ENCODE measurements around the gene LSP1. TPM values are rescaled to one million over a fixed set of nuclear protein-coding genes. Genes with fewer than 3 reads are reported as not detected.

The LSP1 gene
- total RNA-seq, 1 donor from 2014 or later = 301 TPM

GRCh38 chr11:1846453-1846932 lies 6.4 kb upstream of the LSP1 start:
- POLR2A ChIA-PET = interaction anchor here (0.8 to 1.4 kb wide), 3 partner anchors 30 to 36 kb away, joined by 4 read pairs; no protein-coding TSS in a partner anchor
- intact Hi-C loops (cut with micrococcal nuclease) = no loop called here

GRCh38 chr11:1847006-1847735 lies 5.7 kb upstream of the LSP1 start:
- TF ChIP-seq CTCF (IDR thresholded peaks at IDR 0.05) = no peak
- H3K4me1 Mint-ChIP-seq = peaks cover 92% of the 10 kb centered on the region
- ChIA-PET POLR2A (interaction anchor here (0.8 to 1.2 kb wide), 2 partner anchors 22 to 35 kb away, joined by 3 to 4 read pairs; no protein-coding TSS in a partner anchor), CTCF (interaction anchor here (0.8 to 1.7 kb wide), 4 partner anchors 15 to 153 kb away, joined by 3 to 6 read pairs (median 4); no protein-coding TSS in a partner anchor)
- H3K27me3 Mint-ChIP-seq = no peaks in the 10 kb centered on the region
- no peak for ATAC-seq (ENCODE audit: low read depth)
- no peaks in the 10 kb centered on the region for H3K36me3 Mint-ChIP-seq (ENCODE audit: low read depth)
- intact Hi-C loops (cut with micrococcal nuclease) = no loop called here
- no peaks in the 10 kb centered on the region for H3K9me3 Mint-ChIP-seq
- no peak for DNase-seq
- H3K27ac Mint-ChIP-seq = no peak overlapping the region
- H3K4me3 Mint-ChIP-seq = no peak overlapping the region

More at GRCh38 chr11:1846453-1846932, 6.4 kb upstream of the LSP1 start:
- no peak for DNase-seq
- Mint-ChIP-seq H3K4me1 (peaks cover 86% of the 10 kb centered on the region), H3K4me3 (no peak overlapping the region), H3K27ac (no peak overlapping the region), H3K27me3 (no peaks in the 10 kb centered on the region), H3K36me3 (ENCODE audit: low read depth) (no peaks in the 10 kb centered on the region), H3K9me3 (no peaks in the 10 kb centered on the region)
- no peak for TF ChIP-seq CTCF (IDR thresholded peaks at IDR 0.05)
- CTCF ChIA-PET = interaction anchor here (0.7 to 1.7 kb wide), 3 partner anchors 14 to 152 kb away, joined by 3 to 6 read pairs (median 4); no protein-coding TSS in a partner anchor
- ATAC-seq (ENCODE audit: low read depth) = no peak

GRCh38 chr11:1847926-1848639 lies 4.8 kb upstream of the LSP1 start:
- Mint-ChIP-seq H3K36me3 (ENCODE audit: low read depth) (peaks cover 3% of the 10 kb centered on the region), H3K27me3 (no peaks in the 10 kb centered on the region), H3K4me3 (peak overlapping the region; percentile 41), H3K4me1 (peaks cover 99% of the 10 kb centered on the region), H3K27ac (no peak overlapping the region), H3K9me3 (no peaks in the 10 kb centered on the region)
- ATAC-seq (ENCODE audit: low read depth) (no peak), DNase-seq (no peak)
- intact Hi-C loops (cut with micrococcal nuclease) = no loop called here
- no peak for TF ChIP-seq CTCF (IDR thresholded peaks at IDR 0.05)
- POLR2A ChIA-PET = interaction anchor here (1.2 kb wide), 1 partner anchor 21 kb away, joined by 3 read pairs; no protein-coding TSS in a partner anchor
- CTCF ChIA-PET = interaction anchor here (1.0 to 1.7 kb wide), 2 partner anchors 16 to 154 kb away, joined by 3 to 6 read pairs; no protein-coding TSS in a partner anchor

GRCh38 chr11:1848640-1849430 lies 4.0 kb upstream of the LSP1 start:
- H3K4me1 Mint-ChIP-seq = peaks cover 96% of the 10 kb centered on the region
- CTCF ChIA-PET = interaction anchor here (1.0 kb wide), 1 partner anchor 33 kb away, joined by 3 read pairs; no protein-coding TSS in a partner anchor
- POLR2A ChIA-PET = no interaction called here

More at GRCh38 chr11:1848640-1849430, 4.0 kb upstream of the LSP1 start:
- Mint-ChIP-seq H3K27ac (peak overlapping the region; percentile 98), H3K9me3 (no peaks in the 10 kb centered on the region), H3K36me3 (ENCODE audit: low read depth) (peaks cover 11% of the 10 kb centered on the region), H3K27me3 (no peaks in the 10 kb centered on the region), H3K4me3 (no peak overlapping the region)
- TF ChIP-seq CTCF (IDR thresholded peaks at IDR 0.05) = no peak
- intact Hi-C loops (cut with micrococcal nuclease) = no loop called here
- DNase-seq = no peak
- no peak for ATAC-seq (ENCODE audit: low read depth)

Measured in activated B cell treated with CpG ODN at 0.5 μM for 24 hours (primary cell).